Activated B cell treated with CpG ODN at 0.5 μM for 24 hours (primary cell): ENCODE data around the gene CLIP3. TPM values are rescaled to one million over a fixed set of nuclear protein-coding genes. Genes with fewer than 3 reads are reported as not detected.

ENCODE experiments used
- ATAC-seq: fragments of 200-7000 bp; cut with Tn5 transposase; one replicate; pipeline ENCODE4 v1.10.0; 2021; ENCODE audit warnings: low read depth, mild to moderate bottlenecking, moderate library complexity
- CTCF ChIA-PET: fragments of 350-600 bp; sonication (Branson Sonifier 250); formaldehyde crosslinking; loops from one replicate; lab custom pipeline; 2021; ENCODE audit warnings: antibody characterized with exemption; lab: Charles Lee
- POLR2A ChIA-PET: fragments of 350-600 bp; sonication (Branson Sonifier 250); formaldehyde crosslinking; loops from one replicate; lab custom pipeline; 2021; ENCODE audit warnings: antibody characterized with exemption; lab: Charles Lee
- DNase-seq: peaks from one replicate; pipeline ENCODE4 v3.0.0; 2022
- H3K27ac Mint-ChIP-seq: one replicate; pipeline ENCODE4 v1.8.0; 2020; ENCODE audit warnings: mixed read lengths
- H3K27me3 Mint-ChIP-seq: one replicate; pipeline ENCODE4 v1.8.0; 2021; ENCODE audit warnings: mixed read lengths
- H3K36me3 Mint-ChIP-seq: one replicate; pipeline ENCODE4 v1.8.0; 2021; ENCODE audit warnings: low read depth, mixed read lengths
- H3K4me1 Mint-ChIP-seq: one replicate; pipeline ENCODE4 v1.8.0; 2021; ENCODE audit warnings: mixed read lengths
- H3K4me3 Mint-ChIP-seq: one replicate; pipeline ENCODE4 v1.8.0; 2020; ENCODE audit warnings: mild to moderate bottlenecking, mixed read lengths
- H3K9me3 Mint-ChIP-seq: one replicate; pipeline ENCODE4 v1.8.0; 2020; ENCODE audit warnings: mixed read lengths
- CTCF ChIP-seq: fragments of 200-600 bp; IDR thresholded peaks from one replicate; pipeline ENCODE4 v1.8.0; 2022; ENCODE audit warnings: antibody characterized with exemption, mild to moderate bottlenecking
- intact Hi-C: fragments of 100-400 bp; cut with micrococcal nuclease; formaldehyde crosslinking; loops from one replicate; pipeline ENCODE4 v1.15.1; 2024
- total RNA-seq: library from RNA; stranded (reverse); gene quantifications from 2 replicates; pipeline ENCODE4 v1.2.3, GENCODE V29; 2022

CLIP3 gene
- total RNA-seq, 1 donor from 2014 or later: 0.62 TPM

GRCh38 chr19:35978271-35978670 lies 54.4 kb downstream of the CLIP3 start:
- CTCF ChIA-PET: no interaction called here
- POLR2A ChIA-PET: no interaction called here
- H3K4me1 Mint-ChIP-seq: no peaks in the 10 kb centered on the region
- intact Hi-C loops: no loop called here
- ATAC-seq (no peak), DNase-seq (no peak)
- no peak overlapping the region for H3K4me3 Mint-ChIP-seq
- no peaks in the 10 kb centered on the region for H3K9me3 Mint-ChIP-seq
- peaks cover 26% of the 10 kb centered on the region for H3K27me3 Mint-ChIP-seq
- H3K27ac Mint-ChIP-seq: no peak overlapping the region
- H3K36me3 Mint-ChIP-seq: no peaks in the 10 kb centered on the region
- no peak for TF ChIP-seq CTCF

- Mint-ChIP-seq H3K36me3 (no peaks in the 10 kb centered on the region), H3K9me3 (no peaks in the 10 kb centered on the region), H3K4me1 (no peaks in the 10 kb centered on the region), H3K27me3 (peaks cover 22% of the 10 kb centered on the region), H3K4me3 (no peak overlapping the region), H3K27ac (no peak overlapping the region)
- intact Hi-C loops: no loop called here
- POLR2A ChIA-PET: no interaction called here
- DNase-seq: no peak
- CTCF ChIA-PET: no interaction called here
- ATAC-seq: peak; percentile 50
- no peak for TF ChIP-seq CTCF
Measured at GRCh38 chr19:35977446-35978222, 55.0 kb downstream of the CLIP3 start.

GRCh38 chr19:35975608-35976214 lies 57.0 kb downstream of the CLIP3 start:
- ATAC-seq: no peak
- POLR2A ChIA-PET: no interaction called here
- Mint-ChIP-seq H3K4me1 (no peaks in the 10 kb centered on the region), H3K9me3 (no peaks in the 10 kb centered on the region), H3K27me3 (peaks cover 13% of the 10 kb centered on the region), H3K4me3 (no peak overlapping the region), H3K36me3 (no peaks in the 10 kb centered on the region), H3K27ac (no peak overlapping the region)
- no peak for DNase-seq
- no peak for TF ChIP-seq CTCF
- intact Hi-C loops: no loop called here
- CTCF ChIA-PET: no interaction called here

GRCh38 chr19:35973487-35973886 lies 59.2 kb downstream of the CLIP3 start:
- no peak for DNase-seq
- ChIA-PET POLR2A (no interaction called here), CTCF (no interaction called here)
- intact Hi-C loops: no loop called here
- H3K4me3 Mint-ChIP-seq: no peak overlapping the region
- H3K9me3 Mint-ChIP-seq: no peaks in the 10 kb centered on the region
- peaks cover 5% of the 10 kb centered on the region for H3K27me3 Mint-ChIP-seq
- no peaks in the 10 kb centered on the region for H3K36me3 Mint-ChIP-seq
- no peaks in the 10 kb centered on the region for H3K4me1 Mint-ChIP-seq
- ATAC-seq: no peak
- no peak for TF ChIP-seq CTCF
- no peak overlapping the region for H3K27ac Mint-ChIP-seq

- CTCF ChIA-PET: no interaction called here
- H3K27ac Mint-ChIP-seq: no peak overlapping the region
- POLR2A ChIA-PET: no interaction called here
- H3K27me3 Mint-ChIP-seq: peaks cover 9% of the 10 kb centered on the region
- H3K4me3 Mint-ChIP-seq: no peak overlapping the region
- no peak for ATAC-seq
- H3K9me3 Mint-ChIP-seq: no peaks in the 10 kb centered on the region
- intact Hi-C loops: no loop called here
- DNase-seq: no peak
- TF ChIP-seq CTCF: no peak
- H3K36me3 Mint-ChIP-seq: no peaks in the 10 kb centered on the region
- H3K4me1 Mint-ChIP-seq: no peaks in the 10 kb centered on the region
Measured at GRCh38 chr19:35966771-35967170, 65.9 kb downstream of the CLIP3 start.

Other genes starting within 250 kb of the CLIP3 start
- gene PRODH2, start 220.0 kb downstream of the CLIP3 start, total RNA-seq: not detected in 2 replicates
- gene NPHS1, start 180.4 kb downstream of the CLIP3 start, total RNA-seq: 0.18 TPM in 1 of 2 replicates, not detected in the other
- not detected in 2 replicates for gene KIRREL2, start 176.0 kb downstream of the CLIP3 start, total RNA-seq
- not detected in 2 replicates for gene APLP1, start 164.3 kb downstream of the CLIP3 start, total RNA-seq
- gene NFKBID, start 132.3 kb downstream of the CLIP3 start, total RNA-seq: 120 and 143 TPM in 2 replicates
- gene HCST, start 130.3 kb downstream of the CLIP3 start, total RNA-seq: 2.9 and 3.5 TPM in 2 replicates
- 0.83 TPM in 1 of 2 replicates, not detected in the other for gene TYROBP, start 124.6 kb downstream of the CLIP3 start, total RNA-seq
- gene LRFN3, start 96.5 kb downstream of the CLIP3 start, total RNA-seq: 1.8 TPM in 2 replicates
- gene SDHAF1, start 37.7 kb downstream of the CLIP3 start, total RNA-seq: 20.3 and 21.9 TPM in 2 replicates
- 2.1 and 3.7 TPM in 2 replicates for gene SYNE4, start 24.1 kb downstream of the CLIP3 start, total RNA-seq
- gene ALKBH6, start 18.7 kb downstream of the CLIP3 start, total RNA-seq: 32.7 and 39.7 TPM in 2 replicates
- gene THAP8, start 21.4 kb upstream of the CLIP3 start, total RNA-seq: 2.3 and 2.4 TPM in 2 replicates
- gene WDR62, start 22.0 kb upstream of the CLIP3 start, total RNA-seq: 2.7 and 3.3 TPM in 2 replicates
- not detected in 2 replicates for gene OVOL3, start 78.3 kb upstream of the CLIP3 start, total RNA-seq
- gene POLR2I, start 82.0 kb upstream of the CLIP3 start, total RNA-seq: 46.6 and 51.6 TPM in 2 replicates
- 138 and 144 TPM in 2 replicates for gene TBCB, start 82.6 kb upstream of the CLIP3 start, total RNA-seq
- 442 and 477 TPM in 2 replicates for gene CAPNS1, start 107.2 kb upstream of the CLIP3 start, total RNA-seq
- not detected in 2 replicates for gene COX7A1, start 119.6 kb upstream of the CLIP3 start, total RNA-seq
- gene ZNF565, start 181.8 kb upstream of the CLIP3 start, total RNA-seq: 2.3 and 3.2 TPM in 2 replicates
- gene ZNF146, start 182.2 kb upstream of the CLIP3 start, total RNA-seq: 57.8 and 63.2 TPM in 2 replicates